SH-SY5Y (cell line): ENCODE data around the gene TBC1D9B.

ENCODE experiments used
- GATA2 ChIP-seq: IDR thresholded peaks from 2 replicates; pipeline ENCODE4 v1.6.1; 2011; ENCODE audit warnings: mild to moderate bottlenecking, low read depth, low read length
- GATA3 ChIP-seq: IDR thresholded peaks from 2 replicates; pipeline ENCODE4 v1.6.1; 2011; ENCODE audit warnings: low read depth, mild to moderate bottlenecking, low read length, moderate library complexity

DNA sequence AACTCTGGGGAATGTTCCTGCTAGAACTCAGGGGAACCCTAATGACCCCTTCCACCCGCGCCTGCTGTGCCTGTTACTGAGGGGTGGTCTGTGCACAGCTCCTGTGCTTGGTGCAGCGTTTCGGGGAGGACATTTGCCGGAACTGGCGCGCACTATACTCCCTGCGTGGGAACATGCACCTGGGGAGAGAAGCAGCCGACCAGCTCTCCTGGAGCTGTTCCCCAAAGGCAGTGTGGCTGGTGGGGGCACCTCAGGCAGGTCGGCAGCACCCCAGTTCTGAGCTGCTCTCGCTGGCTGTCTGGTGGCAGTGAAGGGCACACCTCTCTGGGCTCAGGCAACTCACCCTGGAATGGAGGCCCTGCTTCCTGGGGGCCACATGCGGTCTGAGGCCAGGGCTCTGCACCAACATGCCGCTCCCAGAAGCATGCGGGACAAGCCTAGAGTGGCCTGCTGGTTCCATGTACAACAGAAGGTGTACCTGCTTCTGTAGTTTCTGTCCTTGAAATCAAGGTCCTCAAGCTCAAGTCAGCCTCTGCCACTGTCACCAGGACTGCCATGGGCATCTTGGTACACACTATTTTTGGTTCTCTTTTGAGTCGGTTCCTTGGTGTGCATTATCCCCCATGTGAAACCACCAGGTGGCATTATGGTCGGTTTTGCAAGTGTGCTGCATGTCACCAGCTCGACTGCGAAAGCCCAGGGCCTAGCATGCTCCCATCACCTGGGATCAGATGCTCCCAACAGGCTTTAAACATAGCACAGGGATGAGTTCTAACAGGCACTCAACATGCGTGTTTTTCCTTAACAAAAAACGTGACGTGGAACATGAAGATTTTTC, 41.2 kb downstream of the TBC1D9B start:
- TF ChIP-seq GATA3 (no peak), GATA2 (no peak)
